ENCODE results near the gene PARP9. TPM values are rescaled to one million over a fixed set of nuclear protein-coding genes. Genes with fewer than 3 reads are reported as not detected.

Gene PARP9
- total and polyA plus RNA-seq, 2 of the 13 experiments (the other 11 are each of a cell fraction or from before 2014, with no cell fraction given): 6.5 to 10.6 TPM

- no peak; the same call in 1 of the 2 replicates for TF ChIP-seq HBP1 (CRISPR knock-in tag; IDR thresholded peaks at IDR 0.05; ENCODE audit: low read depth)
- TF ChIP-seq ZFYVE20 (CRISPR knock-in tag; IDR thresholded peaks at IDR 0.05; ENCODE audit: borderline replicate concordance, low read depth): no peak
- TF ChIP-seq CENPT (CRISPR knock-in tag; IDR thresholded peaks at IDR 0.05; ENCODE audit: low read depth): no peak
- TF ChIP-seq KLF9 (CRISPR knock-in tag; IDR thresholded peaks at IDR 0.05; ENCODE audit: low read depth): no peak
- TF ChIP-seq TBX3 (IDR thresholded peaks at IDR 0.05; ENCODE audit: borderline replicate concordance): no peak
- TF ChIP-seq PHF21A (CRISPR knock-in tag; IDR thresholded peaks at IDR 0.05): no peak
- TF ChIP-seq AHR (CRISPR knock-in tag; IDR thresholded peaks at IDR 0.05): peak; percentile 79
- TF ChIP-seq REPIN1 (CRISPR knock-in tag; IDR thresholded peaks at IDR 0.05; ENCODE audit: borderline replicate concordance, low read depth): no peak
- peak; percentile 73 for TF ChIP-seq ZMYM4 (CRISPR knock-in tag; IDR thresholded peaks at IDR 0.05)
- 0 out of 2 replicates have a peak, but pooled peaks have one; percentile 8 for TF ChIP-seq STAT5B (CRISPR knock-in tag; IDR thresholded peaks at IDR 0.05)
- TF ChIP-seq SIX4 (CRISPR knock-in tag; IDR thresholded peaks at IDR 0.05): no peak
- no peak for TF ChIP-seq ZMAT5 (CRISPR knock-in tag; IDR thresholded peaks at IDR 0.05; ENCODE audit: borderline replicate concordance, low read depth)
- peak; percentile 82 for TF ChIP-seq TAF1 (CRISPR knock-in tag; IDR thresholded peaks at IDR 0.05)
- 0 out of 2 replicates have a peak, but pooled peaks have one; percentile 26 for TF ChIP-seq SATB2 (CRISPR knock-in tag; IDR thresholded peaks at IDR 0.05)
- 0 out of 2 replicates have a peak, but pooled peaks have one; percentile 25 for TF ChIP-seq AHDC1 (CRISPR knock-in tag; IDR thresholded peaks at IDR 0.05; ENCODE audit: borderline replicate concordance)
- TF ChIP-seq ARNTL (CRISPR knock-in tag; IDR thresholded peaks at IDR 0.05): peak; percentile 58
- peak; percentile 59; the same call in 1 of the 2 replicates for TF ChIP-seq KMT2B (CRISPR knock-in tag; IDR thresholded peaks at IDR 0.05)
- TF ChIP-seq ZEB1 (IDR thresholded peaks at IDR 0.05; ENCODE audit: insufficient replicate concordance, low read depth): no peak
- no peak for TF ChIP-seq NR2F6 (IDR thresholded peaks at IDR 0.05)
- TF ChIP-seq NR2F6 (CRISPR knock-in tag; IDR thresholded peaks at IDR 0.05): 0 out of 2 replicates have a peak, but pooled peaks have one; percentile 14
- peak; percentile 45; the same call in 1 of the 2 replicates for TF ChIP-seq ZNF777 (CRISPR knock-in tag; IDR thresholded peaks at IDR 0.05)
- no peak for TF ChIP-seq ZNF816 (CRISPR knock-in tag; IDR thresholded peaks at IDR 0.05; ENCODE audit: borderline replicate concordance)
- no peak for TF ChIP-seq RBAK (CRISPR knock-in tag; IDR thresholded peaks at IDR 0.05)
- no peak for TF ChIP-seq SMARCE1 (IDR thresholded peaks at IDR 0.05; ENCODE audit: borderline replicate concordance)
- peak; percentile 79; the same call in 1 of the 2 replicates for TF ChIP-seq ZSCAN9 (CRISPR knock-in tag; IDR thresholded peaks at IDR 0.05; ENCODE audit: borderline replicate concordance)
Observed at GRCh38 chr3:122514123-122515019, 49.7 kb downstream of the PARP9 start, which contains the start of gene KPNA1 (continued).
